HCT116 (cell line): Measurements from ENCODE around the gene CACNA1C.

Experiments used
- CTCF ChIP-seq, 3 experiments: fragments of 200-600 bp in 1 of 3; sonication (generic) in 1 of 3; IDR thresholded peaks in 2 of 3; conservative IDR thresholded peaks in 1 of 3; 2 replicates each; pipeline ENCODE4 v1.5.1; 2012 to 2017; ENCODE audit warnings: low read depth in 2 of 3, low read length in 2 of 3, antibody characterized with exemption in 1 of 3, borderline replicate concordance in 1 of 3, control low read depth in 1 of 3, mild to moderate bottlenecking in 1 of 3, mixed read lengths in 1 of 3, mixed run types in 1 of 3, moderate library complexity in 1 of 3; ENCODE audit not compliant: insufficient read depth in 1 of 3
- EGR1 ChIP-seq: IDR thresholded peaks from 2 replicates; pipeline ENCODE4 v1.6.1; 2012; ENCODE audit warnings: low read depth
- EZH2 ChIP-seq: fragments of 200-600 bp; sonication (generic); IDR thresholded peaks from 2 replicates; pipeline ENCODE4 v1.6.1; 2017; ENCODE audit warnings: antibody characterized with exemption, mixed run types
- MAX ChIP-seq: IDR thresholded peaks from 2 replicates; pipeline ENCODE4 v1.6.1; 2012
- POLR2A ChIP-seq: IDR thresholded peaks from 2 replicates; pipeline ENCODE4 v1.7.0; 2011; ENCODE audit warnings: borderline replicate concordance; ENCODE audit not compliant: insufficient read depth, insufficient read length; ENCODE audit errors: extremely low read depth
- POLR2AphosphoS5 ChIP-seq: IDR thresholded peaks from 2 replicates; pipeline ENCODE4 v1.6.1; 2011; ENCODE audit warnings: mild to moderate bottlenecking, low read depth, low read length, moderate library complexity
- ZBTB33 ChIP-seq: IDR thresholded peaks from 2 replicates; pipeline ENCODE4 v1.6.1; 2011; ENCODE audit warnings: mild to moderate bottlenecking, low read length, moderate library complexity; ENCODE audit not compliant: insufficient replicate concordance; ENCODE audit errors: extremely low read depth

GRCh38 chr12:2014231-2014630, 38.6 kb upstream of the CACNA1C start:
- no peak for TF ChIP-seq CTCF (IDR thresholded peaks at IDR 0.05 in 2 of 3, conservative IDR thresholded peaks at IDR 0.05 in 1 of 3; ENCODE audit: borderline replicate concordance in 1 of 3, insufficient read depth in 1 of 3, low read depth in 2 of 3, low read length in 2 of 3)
- TF ChIP-seq POLR2A: no peak
- no peak for TF ChIP-seq EGR1
- no peak for TF ChIP-seq POLR2AphosphoS5
- no peak for TF ChIP-seq ZBTB33
- TF ChIP-seq MAX: no peak
- no peak for TF ChIP-seq EZH2
